ENCODE data around the gene PPP4C. TPM values are rescaled to one million over a fixed set of nuclear protein-coding genes. Genes with fewer than 3 reads are reported as not detected.

The PPP4C gene
- total RNA-seq, 2 experiments from 2014 or later: 83.9 to 87.3 TPM

- Mint-ChIP-seq H3K27ac (no peak overlapping the region), H3K4me3 (no peak overlapping the region), H3K4me1 (ENCODE audit: low read depth) (peaks cover 4% of the 10 kb centered on the region), H3K27me3 (no peaks in the 10 kb centered on the region), H3K36me3 (ENCODE audit: low read depth) (peaks cover 60% of the 10 kb centered on the region), H3K9me3 (no peaks in the 10 kb centered on the region)
- intact Hi-C loops (cut with DNase I, micrococcal nuclease): loop anchor here in 1 of 2 experiments (10.0 kb wide), 1 partner anchor 48 kb away; the partner anchor contains the start of gene ALDOA
- no peaks in the 10 kb centered on the region for H3K27me3 ChIP-seq (ENCODE audit: control insufficient read depth in 1 of 2, insufficient read depth in 2 of 2, low read length in 2 of 2)
- TF ChIP-seq CTCF (IDR thresholded peaks at IDR 0.05): peak; percentile 71
- H3K36me3 ChIP-seq (ENCODE audit: insufficient read depth, low read length): peaks cover 39% of the 10 kb centered on the region
- ATAC-seq (ENCODE audit: poor library complexity): peak; percentile 52
- peaks cover 40% of the 10 kb centered on the region for H3K4me1 ChIP-seq (ENCODE audit: insufficient read depth, low read length)
- DNase-seq: peak in 12 of 14 experiments; percentile 35 to 77 (median 52)
- ChIA-PET CTCF (interaction anchor here (0.6 to 1.8 kb wide), 7 partner anchors 9 to 297 kb away, joined by 3 to 18 read pairs (median 3); partner anchors contain the start of gene TBX6), POLR2A (interaction anchor here (0.8 to 2.3 kb wide), 7 partner anchors 11 to 305 kb away, joined by 3 to 12 read pairs (median 4); partner anchors contain the start of genes ALDOA, CORO1A, MAPK3 and YPEL3)
- no peak overlapping the region for H3K4me3 ChIP-seq (ENCODE audit: low read length)
- no peak overlapping the region for H3K27ac ChIP-seq (ENCODE audit: low read depth in 1 of 2, low read length in 2 of 2)
- H3K9me3 ChIP-seq (ENCODE audit: control insufficient read depth in 1 of 2, insufficient read depth in 1 of 2, low read length in 2 of 2): no peaks in the 10 kb centered on the region
Measured at GRCh38 chr16:30112197-30113030, 36.6 kb downstream of the PPP4C start.

GRCh38 chr16:30113031-30113710 is 37.4 kb downstream of the PPP4C start, which contains the start of gene GDPD3:
Gene GDPD3, minus strand, starts transcription at chr16:30113537. Its CDS starts 59 bp downstream, at chr16:30113478.
- no peak within 1 kb of the TSS for H3K27ac Mint-ChIP-seq
- no peaks in the 10 kb centered on the region for H3K9me3 Mint-ChIP-seq
- H3K4me1 ChIP-seq (ENCODE audit: insufficient read depth, low read length): peaks cover 40% of the 10 kb centered on the region
- H3K27me3 ChIP-seq (ENCODE audit: control insufficient read depth in 1 of 2, insufficient read depth in 2 of 2, low read length in 2 of 2): no peaks in the 10 kb centered on the region
- H3K27ac ChIP-seq (ENCODE audit: low read depth in 1 of 2, low read length in 2 of 2): no peak within 1 kb of the TSS
- ATAC-seq (ENCODE audit: poor library complexity): no peak
- peaks cover 52% of the 10 kb centered on the region for H3K36me3 Mint-ChIP-seq (ENCODE audit: low read depth)
- no peaks in the 10 kb centered on the region for H3K9me3 ChIP-seq (ENCODE audit: control insufficient read depth in 1 of 2, insufficient read depth in 1 of 2, low read length in 2 of 2)
- no peak for DNase-seq
- TF ChIP-seq CTCF (IDR thresholded peaks at IDR 0.05): peak; percentile 29
- POLR2A ChIA-PET: interaction anchor here (0.9 to 2.3 kb wide), 4 partner anchors 18 to 73 kb away, joined by 3 to 12 read pairs (median 6); partner anchors contain the start of genes CORO1A and YPEL3
- no peak within 1 kb of the TSS for H3K4me3 ChIP-seq (ENCODE audit: low read length)
- H3K4me3 Mint-ChIP-seq: no peak within 1 kb of the TSS
- H3K4me1 Mint-ChIP-seq (ENCODE audit: low read depth): peaks cover 4% of the 10 kb centered on the region
- no peaks in the 10 kb centered on the region for H3K27me3 Mint-ChIP-seq
- intact Hi-C loops (cut with DNase I, micrococcal nuclease): loop anchor here in 1 of 2 experiments (10.0 kb wide), 1 partner anchor 48 kb away; the partner anchor contains the start of gene ALDOA
- H3K36me3 ChIP-seq (ENCODE audit: insufficient read depth, low read length): peaks cover 41% of the 10 kb centered on the region
- CTCF ChIA-PET: interaction anchor here (0.9 to 1.8 kb wide), 5 partner anchors 10 to 296 kb away, joined by 3 to 18 read pairs (median 4); partner anchors contain the start of gene TBX6

GRCh38 chr16:30113711-30114333 is 38.0 kb downstream of the PPP4C start:
- Mint-ChIP-seq H3K27me3 (no peaks in the 10 kb centered on the region), H3K36me3 (ENCODE audit: low read depth) (peaks cover 51% of the 10 kb centered on the region), H3K27ac (no peak overlapping the region), H3K4me1 (ENCODE audit: low read depth) (peaks cover 4% of the 10 kb centered on the region), H3K9me3 (no peaks in the 10 kb centered on the region), H3K4me3 (no peak overlapping the region)
- intact Hi-C loops (cut with DNase I, micrococcal nuclease): loop anchor here in 1 of 2 experiments (10.0 kb wide), 1 partner anchor 49 kb away; the partner anchor contains the start of gene ALDOA
- ChIA-PET CTCF (no interaction called here), POLR2A (interaction anchor here (0.9 to 1.2 kb wide), 2 partner anchors 70 to 72 kb away, joined by 3 to 6 read pairs; partner anchors contain the start of gene CORO1A)
- no peak for TF ChIP-seq CTCF (IDR thresholded peaks at IDR 0.05)
- Histone ChIP-seq H3K9me3 (ENCODE audit: control insufficient read depth in 1 of 2, insufficient read depth in 1 of 2, low read length in 2 of 2) (no peaks in the 10 kb centered on the region), H3K36me3 (ENCODE audit: insufficient read depth, low read length) (peaks cover 43% of the 10 kb centered on the region), H3K27ac (ENCODE audit: low read depth in 1 of 2, low read length in 2 of 2) (no peak overlapping the region), H3K4me1 (ENCODE audit: insufficient read depth, low read length) (peaks cover 40% of the 10 kb centered on the region), H3K27me3 (ENCODE audit: control insufficient read depth in 1 of 2, insufficient read depth in 2 of 2, low read length in 2 of 2) (no peaks in the 10 kb centered on the region), H3K4me3 (ENCODE audit: low read length) (no peak overlapping the region)
- no peak for ATAC-seq (ENCODE audit: poor library complexity)
- DNase-seq: no peak

Measured in CD4-positive, alpha-beta T cell (primary cell).